HG02759 (cell line): Measurements from ENCODE around the gene NPY4R2.
"Not testable (repeated sequence)": the region's sequence is repeated elsewhere in the genome, so short reads cannot be mapped to it uniquely, and the experiment has no call there.

Experiments
- ATAC-seq: cut with Tn5 transposase; IDR thresholded peaks from one replicate; pipeline ENCODE4 v1.9.1; 2021; ENCODE audit warnings: mild to moderate bottlenecking, moderate library complexity; ENCODE audit not compliant: unreplicated experiment

Gene NPY4R2

GRCh38 chr10:47928225-47928624 lies 9.8 kb downstream of the NPY4R2 start:
- ATAC-seq = not testable (repeated sequence)

GRCh38 chr10:47932824-47933223 lies 14.4 kb downstream of the NPY4R2 start:
- not testable (repeated sequence) for ATAC-seq

DNA sequence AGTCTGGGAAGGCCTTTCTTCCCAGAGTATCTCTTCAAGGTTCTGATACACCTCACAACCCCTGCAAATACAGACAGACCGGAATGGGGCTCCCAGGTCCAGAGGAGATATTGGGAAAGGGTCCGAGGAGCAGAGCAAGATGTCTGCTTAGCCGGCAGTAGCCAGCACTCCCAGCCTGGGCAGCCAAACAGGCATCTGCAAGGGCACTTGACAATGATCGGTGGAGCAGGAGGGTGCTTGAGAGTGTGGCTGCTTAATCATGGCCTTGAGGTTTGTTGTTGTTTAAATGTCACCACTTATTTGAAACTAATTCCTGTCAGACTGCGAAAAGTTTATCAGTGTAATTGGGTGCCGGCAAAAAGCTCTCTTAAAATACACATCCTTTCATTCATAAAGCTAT lies 15.0 kb downstream of the NPY4R2 start:
- ATAC-seq = not testable (repeated sequence)

DNA sequence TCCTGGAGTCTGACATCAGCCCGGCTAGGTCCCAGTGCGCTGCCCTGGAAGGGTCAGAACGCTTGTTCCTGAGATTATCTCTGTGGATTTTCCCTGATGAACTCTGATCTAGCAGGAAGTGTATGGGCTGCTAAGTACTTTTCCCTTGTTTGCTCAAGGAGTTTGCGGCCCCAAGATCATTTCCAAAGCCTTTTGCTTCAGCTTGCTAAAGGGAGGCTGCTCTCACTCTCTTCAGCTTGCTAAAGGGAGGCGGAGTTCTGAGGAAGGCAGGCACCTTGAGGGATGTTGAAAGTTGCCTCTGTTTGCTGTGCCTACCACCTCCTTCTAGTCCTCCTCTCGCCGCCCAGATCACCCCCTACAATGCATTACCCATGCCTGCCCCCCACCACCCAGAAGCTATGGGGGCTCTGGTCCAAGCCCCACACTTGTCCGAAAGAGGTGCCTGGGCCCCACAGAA lies 18.3 kb downstream of the NPY4R2 start:
- ATAC-seq = not testable (repeated sequence)

- ATAC-seq = not testable (repeated sequence)
Observed at GRCh38 chr10:47937634-47938033, 19.2 kb downstream of the NPY4R2 start.

- ATAC-seq = not testable (repeated sequence)
Observed at GRCh38 chr10:47940821-47941220, 22.4 kb downstream of the NPY4R2 start.

- ATAC-seq = not testable (repeated sequence)
Observed at GRCh38 chr10:47941379-47941778, 22.9 kb downstream of the NPY4R2 start.

- not testable (repeated sequence) for ATAC-seq
Observed at GRCh38 chr10:47942351-47943019, 24.0 kb downstream of the NPY4R2 start.

GRCh38 chr10:47943328-47943727 lies 24.9 kb downstream of the NPY4R2 start:
- ATAC-seq = not testable (repeated sequence)

- not testable (repeated sequence) for ATAC-seq
Observed at GRCh38 chr10:47947424-47947823, 29.0 kb downstream of the NPY4R2 start.

GRCh38 chr10:47957158-47957557 lies 38.7 kb downstream of the NPY4R2 start:
- not testable (repeated sequence) for ATAC-seq

- ATAC-seq = not testable (repeated sequence)
Observed at GRCh38 chr10:47959677-47960076, 41.2 kb downstream of the NPY4R2 start.

DNA sequence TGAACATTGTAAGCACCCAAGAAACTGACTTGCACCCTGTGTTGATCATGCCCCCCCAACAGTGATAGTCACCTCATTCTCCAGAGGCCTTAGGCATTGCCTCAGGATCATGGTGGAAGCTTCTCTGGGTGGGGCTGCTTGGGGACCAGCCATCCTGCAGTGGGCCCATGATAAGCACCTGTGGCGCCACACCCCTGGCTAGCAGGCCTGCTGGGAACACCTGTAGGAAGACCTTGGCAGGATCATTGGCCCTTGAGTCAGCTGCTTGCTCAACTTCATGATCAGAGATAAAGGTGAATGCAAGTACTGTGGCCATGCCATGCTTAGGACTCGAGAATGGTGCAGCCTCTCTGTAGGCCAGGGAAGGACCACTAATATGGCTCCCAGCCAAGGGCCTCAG lies 42.2 kb downstream of the NPY4R2 start:
- ATAC-seq = not testable (repeated sequence)

- not testable (repeated sequence) for ATAC-seq
Observed at GRCh38 chr10:47962785-47963184, 44.3 kb downstream of the NPY4R2 start.

DNA sequence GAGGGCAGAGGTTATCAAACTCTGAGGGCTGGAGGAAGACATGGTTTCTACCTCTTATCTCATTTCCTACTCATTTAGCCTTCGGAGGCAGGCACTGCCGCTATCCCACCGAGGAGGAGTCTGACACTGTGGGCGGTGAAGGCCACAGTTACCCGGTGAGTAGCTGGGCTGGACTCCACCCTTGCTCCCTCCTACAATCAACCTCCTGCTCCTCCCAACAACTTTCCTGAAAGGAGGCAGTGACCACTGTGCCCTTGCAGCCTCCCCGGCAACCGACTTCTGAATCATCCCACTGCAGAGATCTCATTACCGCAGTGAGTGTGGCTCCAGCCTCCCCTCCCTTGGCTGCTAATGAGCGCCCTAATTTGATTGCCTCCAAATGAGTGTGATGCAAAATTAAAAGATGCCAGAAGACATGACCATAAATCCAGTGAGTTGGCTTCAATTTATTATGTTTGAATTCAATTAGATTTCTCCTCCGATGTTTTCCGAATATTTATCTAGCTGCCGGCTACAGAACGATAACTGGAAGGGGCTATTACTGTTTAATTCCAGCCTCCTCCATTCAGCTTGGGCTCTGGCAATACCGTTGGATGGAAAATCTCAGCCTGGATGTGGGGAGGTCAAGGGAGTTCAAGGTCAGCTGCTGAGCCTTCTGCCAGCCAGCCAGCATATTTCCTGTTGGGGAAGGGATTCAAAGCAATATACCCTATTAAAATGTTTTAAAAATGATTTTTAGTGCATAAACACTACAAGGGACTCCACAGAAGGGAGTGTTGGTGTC lies 46.0 kb downstream of the NPY4R2 start:
- ATAC-seq = not testable (repeated sequence)

- ATAC-seq = peak; percentile 89
Observed at GRCh38 chr10:47968988-47969387, 50.5 kb downstream of the NPY4R2 start.

GRCh38 chr10:47970047-47970446 lies 51.6 kb downstream of the NPY4R2 start:
- not testable (repeated sequence) for ATAC-seq

GRCh38 chr10:47971598-47971997 lies 53.1 kb downstream of the NPY4R2 start:
- not testable (repeated sequence) for ATAC-seq

DNA sequence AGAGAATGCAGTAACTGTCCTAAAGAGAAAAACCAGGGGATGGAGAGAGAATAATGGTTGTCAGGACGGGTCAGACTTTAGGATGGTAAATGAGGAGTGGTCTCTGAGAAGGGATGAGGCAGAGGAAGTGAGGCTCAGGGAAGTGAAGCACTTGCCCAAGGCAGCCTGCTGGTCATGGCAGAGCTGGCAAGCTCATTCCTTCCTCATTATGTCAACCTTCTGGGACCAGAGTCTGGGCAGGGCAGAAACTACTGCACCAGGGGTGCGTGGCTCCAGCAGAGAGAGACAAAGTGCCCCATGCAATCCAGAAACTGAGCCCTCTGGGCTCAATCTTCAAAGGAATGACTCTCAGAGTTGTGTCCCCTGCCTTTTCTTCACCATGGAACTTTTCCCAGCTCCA lies 53.6 kb downstream of the NPY4R2 start:
- not testable (repeated sequence) for ATAC-seq
